Fibroblast of peridontal ligament (primary cell): ENCODE measurements around the gene FFAR3.
"Not testable (repeated sequence)": the region's sequence is repeated elsewhere in the genome, so short reads cannot be mapped to it uniquely, and the experiment has no call there.

ENCODE experiments used
- DNase-seq: peaks from one replicate; pipeline ENCODE4 v3.0.0-alpha.2; 2010; ENCODE audit errors: extremely low read depth

Gene FFAR3

DNA sequence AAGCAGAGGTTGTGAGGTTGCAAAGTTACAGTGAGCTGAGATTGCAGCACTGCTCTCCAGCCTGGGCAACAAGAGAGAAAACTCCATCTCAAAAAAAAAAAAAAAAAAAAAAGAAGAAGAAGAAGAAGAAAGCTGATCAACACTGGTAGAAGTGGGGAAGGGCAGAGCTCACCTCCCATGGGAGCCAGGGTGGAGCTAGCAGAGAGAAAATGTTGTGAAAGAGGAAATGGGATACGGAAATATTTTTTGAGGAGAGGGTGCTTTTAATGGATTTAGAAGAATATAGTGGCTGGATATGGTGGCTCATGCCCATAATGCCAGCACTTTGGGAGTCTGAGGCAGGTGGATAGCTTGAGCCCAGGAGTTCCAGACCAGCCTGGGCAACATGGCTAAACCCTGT, 19.4 kb downstream of the FFAR3 start:
- DNase-seq: no peak

DNA sequence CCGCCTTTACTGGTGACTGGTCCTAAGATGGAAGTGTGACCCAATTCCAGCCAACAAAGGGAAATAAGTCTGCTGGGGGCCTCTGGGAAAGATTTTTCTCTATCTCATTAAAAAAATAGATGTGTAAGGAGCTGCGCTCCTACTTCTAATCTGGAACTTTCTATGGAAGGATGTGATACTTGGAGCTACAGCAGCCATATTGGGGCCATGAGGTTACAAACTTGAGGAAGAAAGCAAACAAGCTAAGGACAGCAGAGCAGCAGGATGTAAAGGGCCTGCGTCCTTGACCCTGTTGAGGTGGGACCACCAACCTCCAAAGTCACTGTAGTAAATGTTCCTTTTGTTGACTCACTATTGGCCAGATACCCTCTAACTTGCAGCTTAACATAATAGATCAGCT, 20.1 kb downstream of the FFAR3 start:
- no peak for DNase-seq

DNA sequence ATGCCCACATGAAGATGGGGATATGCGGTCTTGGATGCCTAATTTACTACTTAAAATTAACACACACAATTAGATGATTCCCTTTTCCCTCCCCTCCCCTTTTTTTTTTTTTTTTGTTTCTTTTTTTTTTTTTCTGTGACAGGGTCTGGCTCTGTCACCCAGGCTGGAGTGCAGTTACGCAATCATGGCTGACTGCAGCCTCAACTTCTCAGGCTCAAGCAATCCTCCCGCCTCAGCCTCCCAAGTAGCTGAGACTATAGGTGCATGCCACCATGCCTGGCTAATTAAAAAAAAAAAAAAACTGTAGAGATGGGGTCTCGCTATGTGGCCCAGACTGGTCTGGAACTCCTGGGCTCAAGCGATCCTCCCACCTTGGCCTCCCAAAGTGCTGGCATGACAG, 21.3 kb downstream of the FFAR3 start:
- DNase-seq: not testable (repeated sequence)

DNA sequence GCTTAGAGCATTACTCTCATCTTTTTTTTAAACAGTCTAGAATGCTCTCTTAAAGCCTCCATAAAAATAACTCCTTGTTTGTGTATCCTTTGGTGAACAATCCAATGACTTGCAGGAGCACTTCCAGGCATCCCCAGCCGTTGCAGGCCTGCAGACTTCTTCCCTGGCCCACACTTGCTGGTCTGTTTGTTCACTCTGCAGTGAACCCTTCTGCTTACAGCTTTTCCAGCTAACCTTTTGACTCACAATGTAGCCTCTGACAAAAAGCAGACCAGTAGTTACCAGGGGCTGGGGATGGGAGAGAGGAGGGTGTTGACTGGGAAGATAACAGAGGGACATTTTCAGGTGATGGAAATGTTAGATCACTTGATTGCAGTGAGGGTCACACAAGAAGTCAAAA, 21.7 kb downstream of the FFAR3 start:
- no peak for DNase-seq

DNA sequence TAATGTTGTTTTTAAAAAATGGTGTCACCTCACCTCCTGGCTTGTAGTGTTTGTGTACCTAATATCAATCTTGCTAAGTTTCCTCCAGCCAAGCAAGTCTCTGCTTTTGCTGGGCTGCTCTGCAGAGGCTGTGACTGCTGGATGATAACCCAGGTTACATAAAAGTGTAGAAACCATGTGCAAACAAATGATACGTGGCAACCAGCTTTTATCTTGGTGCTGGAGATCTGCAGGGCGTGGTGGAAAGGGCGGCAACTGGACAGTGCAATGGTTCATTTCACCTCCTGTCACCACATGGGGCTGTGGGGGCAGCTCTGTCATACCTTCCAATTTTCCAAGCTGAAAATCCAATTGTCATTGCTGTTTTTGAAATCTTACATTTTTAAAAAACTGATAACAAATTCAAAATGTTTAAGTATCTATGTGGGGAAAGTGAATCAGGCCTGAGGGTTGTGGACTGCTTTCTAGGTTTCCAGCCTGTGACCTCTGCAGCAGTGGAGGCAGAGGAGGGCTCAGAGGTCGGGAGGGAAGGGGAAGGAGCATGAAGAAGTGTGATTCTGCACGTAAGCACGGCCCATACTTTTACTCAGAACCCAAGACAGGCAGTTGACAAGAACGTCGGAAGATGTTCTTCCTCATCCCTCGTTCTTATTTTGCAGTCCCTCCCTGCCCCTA, 22.3 kb downstream of the FFAR3 start:
- no peak for DNase-seq

DNA sequence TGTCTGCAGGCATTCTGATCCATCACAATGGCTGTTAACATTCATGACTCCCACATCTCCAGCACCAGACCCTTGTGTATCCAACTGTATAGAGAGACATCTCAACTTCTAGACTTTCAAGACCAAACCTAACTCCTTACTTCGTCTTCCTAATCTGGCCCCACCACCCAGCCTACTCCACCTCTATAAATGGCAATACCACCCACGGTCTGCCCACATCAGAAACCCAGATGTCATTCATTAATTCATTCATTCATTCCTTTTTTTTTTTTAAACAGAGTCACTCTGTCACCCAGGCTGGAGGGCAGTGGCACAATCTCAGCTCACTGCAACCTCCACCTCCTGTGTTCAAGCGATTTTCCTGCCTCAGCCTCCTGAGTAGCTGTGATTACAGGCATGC, 23.1 kb downstream of the FFAR3 start:
- DNase-seq: no peak

DNA sequence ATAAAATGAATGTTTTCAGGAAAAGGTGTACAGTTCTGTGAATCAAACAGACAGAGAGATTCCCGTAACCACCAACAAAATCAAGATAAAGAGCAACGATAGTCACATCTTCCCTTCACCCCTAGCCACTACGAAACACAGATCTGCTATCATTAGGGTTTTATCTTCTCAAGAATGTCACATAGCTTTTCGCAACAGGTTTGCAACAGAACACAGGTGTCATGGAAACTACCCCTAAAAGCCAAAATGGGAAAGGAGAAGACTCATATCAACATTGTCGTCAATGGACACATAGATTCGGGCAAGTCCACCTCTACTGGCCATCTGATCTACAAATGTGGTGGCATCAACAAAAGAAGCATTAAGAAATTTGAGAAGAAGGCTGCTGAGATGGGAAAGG, 23.7 kb downstream of the FFAR3 start:
- no peak for DNase-seq

DNA sequence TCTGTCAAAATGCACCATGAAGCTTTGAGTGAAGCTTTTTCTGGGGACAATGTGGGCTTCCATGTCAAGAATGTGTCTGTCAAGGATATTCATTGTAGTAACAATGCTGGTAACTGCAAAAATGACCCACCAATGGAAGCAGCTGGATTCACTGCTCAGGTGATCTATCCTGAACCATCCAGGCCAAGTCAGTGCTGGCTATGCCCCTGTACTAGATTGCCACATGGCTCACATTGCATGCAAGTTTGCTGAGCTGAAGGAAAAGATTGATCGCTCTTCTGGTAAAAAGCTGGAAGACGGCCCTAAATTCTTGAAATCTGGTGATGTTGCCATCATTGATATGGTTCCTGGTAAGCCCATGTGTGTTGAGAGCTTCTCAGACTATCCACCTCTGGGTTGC, 25.3 kb downstream of the FFAR3 start:
- no peak for DNase-seq

DNA sequence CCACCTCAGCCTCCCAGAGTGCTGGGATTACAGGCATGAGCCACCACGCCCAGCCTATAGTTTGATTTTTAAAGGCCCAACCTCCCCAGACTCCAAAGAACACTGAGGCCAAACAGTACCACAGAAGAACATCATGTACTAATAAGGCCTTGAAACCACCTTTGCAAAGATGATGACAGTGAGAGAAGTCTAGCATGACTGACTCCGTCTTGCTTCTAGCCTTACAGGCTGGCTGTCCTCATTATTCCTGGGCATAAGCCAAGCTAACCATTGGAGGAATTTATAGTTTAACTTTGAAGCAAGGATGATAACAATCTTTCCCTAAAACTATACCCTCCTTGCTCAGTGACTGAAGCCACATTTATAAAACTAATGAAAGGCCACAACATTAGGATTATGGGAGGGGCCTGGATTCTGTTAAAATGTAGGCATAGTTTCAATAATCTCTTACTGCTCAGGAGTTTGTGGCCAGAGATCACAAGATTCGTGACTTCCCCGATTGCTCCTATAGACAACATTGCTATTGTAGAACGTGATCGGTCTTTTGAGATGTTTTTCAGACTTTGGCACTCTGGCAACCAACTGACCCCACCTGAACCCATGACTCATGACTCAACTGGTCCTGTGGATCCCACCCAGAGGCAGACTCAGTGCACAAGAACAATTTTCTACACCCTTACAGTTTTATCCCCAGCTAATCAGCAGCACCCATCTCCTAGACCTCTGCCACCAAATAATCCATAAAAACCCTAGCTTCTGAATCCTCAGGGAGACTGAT, 30.2 kb downstream of the FFAR3 start:
- no peak for DNase-seq

DNA sequence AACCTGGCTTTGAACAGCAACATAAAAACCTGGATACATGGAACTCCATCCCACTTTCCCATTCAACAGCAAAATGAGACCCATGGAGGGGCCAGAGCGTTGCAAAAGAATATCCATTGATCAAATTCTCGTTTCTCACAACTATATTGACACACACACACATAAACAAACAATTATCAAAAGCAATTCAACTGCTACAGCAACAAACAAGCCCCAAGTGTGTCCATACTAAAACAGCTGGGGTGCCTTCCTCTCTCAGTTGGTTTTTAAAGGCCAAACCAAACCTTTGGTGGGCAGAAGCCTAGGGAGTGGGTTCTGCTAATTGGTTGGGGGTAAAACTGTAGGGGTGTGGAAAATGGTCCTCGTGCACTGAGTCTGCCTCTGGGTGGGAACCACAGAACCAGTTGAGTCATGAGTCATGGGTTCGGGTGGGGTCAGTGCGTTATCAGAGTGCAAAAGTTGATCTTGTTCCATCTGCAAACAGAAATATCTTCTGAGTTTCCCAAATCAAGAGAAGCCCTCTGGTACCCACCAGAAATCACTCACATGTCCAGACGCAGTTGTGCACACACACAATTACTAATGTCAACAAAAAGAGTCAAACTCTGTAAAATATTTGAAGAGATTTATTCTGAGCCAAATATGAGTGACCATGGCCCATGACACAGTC, 31.1 kb downstream of the FFAR3 start:
- no peak for DNase-seq

DNA sequence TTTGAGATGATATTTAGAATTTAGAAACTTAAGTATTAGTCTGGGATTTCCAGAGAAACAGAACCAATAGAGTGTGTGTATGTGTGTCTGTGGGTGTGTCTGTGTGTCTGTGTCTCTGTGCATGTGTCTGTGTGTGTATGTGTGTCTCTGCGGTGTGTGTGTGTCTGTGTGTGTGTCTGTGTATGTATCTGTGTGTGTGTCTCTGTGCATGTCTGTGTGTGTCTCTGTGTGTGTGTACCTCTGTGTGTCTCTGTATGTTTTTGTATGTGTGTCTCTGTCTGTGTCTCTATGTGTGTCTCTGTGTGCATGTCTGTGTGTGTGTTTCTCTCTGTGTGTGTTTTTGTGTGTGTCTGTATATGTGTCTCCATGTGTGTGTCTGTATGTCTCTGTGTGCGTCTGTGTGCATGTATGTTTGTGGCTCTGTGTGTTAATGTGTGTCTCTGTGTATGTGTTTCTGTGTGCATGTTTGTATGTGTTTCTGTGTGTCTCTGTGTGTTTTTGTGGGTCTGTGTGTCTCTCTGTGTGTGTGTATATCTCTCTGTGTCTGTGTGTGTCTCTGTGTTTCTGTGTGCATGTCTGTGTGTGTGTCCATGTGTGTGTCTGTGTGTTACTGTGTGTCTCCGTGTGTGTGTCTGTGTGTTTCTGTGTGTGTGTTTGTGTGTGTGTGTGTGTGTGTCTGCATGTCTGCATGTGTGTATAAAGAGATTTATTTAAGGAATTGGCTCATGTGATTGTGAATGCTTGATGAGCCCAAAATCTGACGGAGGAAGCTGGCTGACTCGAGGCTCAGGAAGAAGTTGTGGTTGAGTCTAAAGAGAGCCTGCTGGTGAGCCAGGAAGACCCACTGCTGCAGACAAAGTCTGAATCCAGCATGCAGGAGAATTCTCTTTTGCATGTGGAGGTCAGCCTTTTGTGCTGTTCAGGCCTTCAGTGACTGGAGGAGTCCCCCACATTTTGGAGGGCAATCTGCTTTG, 34.8 kb downstream of the FFAR3 start:
- DNase-seq: no peak

DNA sequence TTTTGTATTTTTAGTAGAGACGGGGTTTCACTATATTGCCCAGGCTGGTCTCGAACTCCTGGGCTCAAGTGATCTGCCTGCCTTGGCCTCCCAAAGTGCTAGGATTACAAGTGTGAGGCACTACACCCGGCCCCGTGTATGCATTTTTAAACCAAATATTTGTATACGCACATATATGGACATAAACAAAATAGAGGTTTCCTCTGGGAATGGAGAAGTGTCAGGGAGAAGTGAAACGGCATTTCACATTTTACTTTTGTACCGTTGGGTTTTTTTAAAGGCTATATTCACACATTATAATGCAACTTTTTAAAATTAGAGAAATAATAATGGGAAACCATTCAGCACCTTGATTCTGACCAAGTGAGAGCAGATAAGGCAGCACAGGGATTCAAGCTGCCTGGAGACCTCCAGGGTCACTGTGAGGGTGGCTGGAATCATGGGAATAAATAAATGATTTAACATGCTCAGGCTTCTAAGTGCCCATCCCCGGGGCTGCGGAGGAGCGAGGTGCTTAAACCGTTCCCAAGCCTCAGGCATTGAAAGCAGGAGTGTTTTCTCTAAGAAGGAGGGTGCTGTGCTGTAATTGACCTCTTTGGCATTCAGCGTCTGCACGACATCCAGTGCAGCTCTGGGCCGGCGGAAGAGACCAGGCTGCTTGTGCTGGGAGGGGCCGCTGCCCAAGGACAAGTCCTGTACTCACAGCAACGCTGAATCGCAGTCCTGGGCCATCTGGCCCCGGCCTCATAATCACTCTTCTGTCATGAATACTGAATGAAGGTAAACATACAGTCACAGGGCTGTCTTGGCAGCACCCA, 37.3 kb downstream of the FFAR3 start:
- DNase-seq: no peak

DNA sequence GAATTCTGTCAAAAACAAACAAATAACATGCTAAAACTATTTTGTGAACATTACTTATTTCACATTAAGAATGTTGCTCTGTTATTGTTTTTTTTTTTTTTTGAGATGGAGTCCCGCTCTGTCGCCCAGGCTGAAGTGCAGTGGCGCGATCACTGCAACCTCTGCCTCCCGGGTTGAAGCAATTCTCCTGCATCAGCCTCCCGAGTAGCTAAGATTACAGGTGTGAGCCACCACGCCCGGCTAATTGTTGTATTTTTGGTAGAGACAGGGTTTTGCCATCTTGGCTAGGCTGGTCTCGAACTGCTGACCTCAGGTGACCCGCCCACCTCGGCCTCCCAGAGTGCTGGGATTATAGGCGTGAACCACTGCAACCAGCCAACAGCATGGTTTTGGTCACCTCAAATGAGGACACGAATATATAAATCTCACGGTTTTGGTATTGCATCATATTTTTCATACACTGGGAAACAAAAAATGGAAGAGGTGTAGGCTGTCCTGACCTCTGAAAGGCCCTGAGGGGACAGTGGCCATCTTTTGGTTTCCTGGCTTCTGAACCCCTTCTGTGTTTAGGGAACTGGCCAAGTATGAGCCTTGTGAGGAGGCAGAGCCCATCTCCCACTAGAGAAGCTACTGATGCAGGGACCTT, 38.1 kb downstream of the FFAR3 start:
- DNase-seq: no peak

DNA sequence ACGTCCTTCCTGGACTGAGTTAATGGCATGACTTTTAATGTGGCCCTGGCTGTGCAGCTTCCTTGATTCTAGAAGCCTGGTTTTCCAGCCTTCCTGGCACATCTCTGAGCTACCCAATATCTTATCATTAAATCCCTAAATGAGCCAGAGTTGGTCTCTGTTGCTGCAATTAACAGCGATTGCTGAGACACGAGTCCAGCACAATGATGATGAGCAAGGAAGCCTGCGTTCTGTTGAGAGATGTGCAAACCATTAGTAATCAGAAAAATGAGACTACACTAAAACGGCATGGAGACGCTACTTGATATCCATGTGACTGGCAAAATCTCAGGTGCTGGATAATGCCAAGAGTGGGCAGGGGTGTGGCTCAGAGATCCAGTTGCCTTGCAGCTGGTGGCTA, 38.8 kb downstream of the FFAR3 start:
- no peak for DNase-seq

DNA sequence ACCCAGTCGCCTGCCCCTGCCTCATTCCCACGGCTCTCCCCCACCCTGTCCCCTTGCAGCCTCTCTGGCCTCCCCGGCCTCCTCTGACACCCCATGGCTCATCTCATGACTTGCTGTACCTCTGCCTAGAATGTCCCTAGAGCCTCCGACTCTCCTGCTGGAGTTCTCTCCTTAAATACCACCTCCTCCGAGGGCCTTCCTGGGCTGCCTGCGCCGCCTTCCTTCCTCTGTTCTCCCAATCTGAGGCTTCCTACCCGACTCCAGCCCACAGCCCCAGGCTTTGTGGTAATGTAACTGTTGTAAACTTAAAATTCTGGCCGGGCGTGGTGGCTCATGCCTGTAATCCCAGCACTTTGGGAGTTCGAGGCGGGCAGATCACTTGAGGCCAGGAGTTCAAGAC, 40.3 kb downstream of the FFAR3 start:
- DNase-seq: no peak

DNA sequence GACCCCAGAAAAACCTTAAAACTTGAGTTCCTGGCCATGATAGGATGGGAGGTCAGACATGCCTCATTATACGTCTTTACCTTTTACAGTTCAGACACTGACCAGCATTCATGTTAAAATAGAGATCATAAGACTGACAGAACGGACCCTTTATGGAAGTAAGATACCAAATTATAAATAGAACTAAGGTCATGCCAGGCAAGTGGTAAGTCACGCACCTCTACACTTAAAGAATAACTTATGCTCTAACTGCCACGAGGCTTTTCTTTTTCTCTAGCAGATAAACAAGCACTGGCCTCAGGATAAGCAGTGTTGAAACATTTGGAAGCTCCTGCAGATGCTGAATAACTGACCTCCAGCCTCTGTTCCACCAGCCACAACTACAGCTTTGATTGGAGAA, 41.0 kb downstream of the FFAR3 start:
- DNase-seq: no peak

DNA sequence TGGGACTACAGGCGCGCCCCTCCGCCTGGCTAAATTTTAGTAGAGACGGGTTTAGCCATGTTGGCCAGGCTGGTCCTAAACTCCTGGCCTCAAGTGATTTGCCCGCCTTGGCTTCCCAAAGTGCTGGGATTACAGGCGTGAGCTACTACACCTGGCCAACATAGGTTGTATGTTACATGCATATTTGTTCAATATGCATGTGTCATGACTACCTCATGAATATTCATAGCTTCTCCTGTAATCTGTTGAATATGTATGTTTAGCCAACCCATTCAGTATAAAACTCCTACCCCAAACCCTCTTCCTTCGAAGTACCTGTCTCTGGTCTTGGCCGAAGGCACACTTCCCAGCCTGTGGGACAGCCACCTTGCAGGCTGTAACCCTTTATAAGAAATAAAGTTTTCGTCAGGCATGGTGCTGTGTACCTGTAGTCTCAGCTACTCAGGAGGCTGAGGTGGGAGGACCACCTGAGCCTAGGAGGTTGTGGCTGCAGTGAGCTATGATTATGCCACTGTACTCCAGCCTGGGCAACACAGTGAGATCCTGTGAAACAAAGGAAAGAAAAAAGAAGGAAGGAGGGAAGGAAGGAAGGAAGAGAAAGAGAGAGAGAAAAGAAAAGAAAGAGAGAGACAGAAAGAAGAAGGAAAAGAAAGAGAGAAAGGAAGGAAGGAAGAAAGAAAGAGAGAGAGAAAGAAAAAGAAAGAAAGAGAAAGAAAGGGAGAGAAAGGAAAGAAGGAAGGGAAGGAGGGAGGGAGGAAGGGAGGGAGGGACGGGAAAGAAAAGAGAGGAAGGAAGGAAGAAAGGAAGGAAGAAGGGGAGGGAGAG, 41.9 kb downstream of the FFAR3 start:
- DNase-seq: no peak

DNA sequence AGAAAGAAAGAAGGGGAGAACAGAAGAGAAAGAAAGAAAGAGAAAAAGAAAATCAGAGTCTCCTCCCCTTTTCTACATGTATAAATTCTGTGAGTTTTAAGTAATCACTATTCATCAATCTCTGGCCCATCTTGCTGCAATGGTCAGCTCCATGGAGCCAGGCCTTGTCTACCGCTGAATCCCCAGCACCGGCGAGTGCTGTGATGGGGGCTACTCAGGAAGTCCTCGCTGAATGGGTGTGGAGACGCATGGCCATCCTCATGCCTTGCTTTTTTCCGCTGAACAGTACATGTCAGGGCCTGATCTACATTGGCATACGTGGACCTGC, 42.5 kb downstream of the FFAR3 start:
- DNase-seq: no peak

DNA sequence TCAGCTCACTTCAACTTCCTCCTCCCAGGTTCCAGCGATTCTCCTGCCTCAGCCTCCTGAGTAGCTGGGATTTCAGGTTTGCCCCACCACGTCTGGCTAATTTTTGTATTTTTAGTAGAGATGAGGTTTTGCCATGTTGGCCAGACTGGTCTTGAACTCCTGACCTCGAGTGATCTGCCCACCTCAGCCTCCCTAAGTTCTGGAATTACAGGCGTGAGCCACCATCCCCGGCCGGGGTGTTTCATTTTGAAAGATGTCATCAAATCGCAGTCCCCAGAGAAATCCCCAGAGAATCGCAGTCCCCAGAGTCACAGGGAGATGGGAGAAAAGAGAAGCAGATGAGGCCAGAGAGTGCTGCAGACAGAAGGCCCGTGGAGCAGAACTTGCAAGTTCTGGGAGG, 43.2 kb downstream of the FFAR3 start:
- DNase-seq: not testable (repeated sequence)
